GM18520 (cell line): ENCODE data around the gene WDR64.
"Not testable (repeated sequence)": the region's sequence is repeated elsewhere in the genome, so short reads cannot be mapped to it uniquely, and the experiment has no call there.

Experiments used
- ATAC-seq: cut with Tn5 transposase; IDR thresholded peaks from one replicate; pipeline ENCODE4 v1.9.1; 2021; ENCODE audit not compliant: unreplicated experiment

The WDR64 gene

GRCh38 chr1:241654641-241655040 lies 2.6 kb downstream of the WDR64 start:
- no peak for ATAC-seq

- no peak for ATAC-seq
These were observed 6.2 kb downstream of the WDR64 start for GRCh38 chr1:241658081-241658793.

- ATAC-seq, result not testable (repeated sequence)
These were observed 6.9 kb downstream of the WDR64 start for GRCh38 chr1:241659016-241659415.

DNA sequence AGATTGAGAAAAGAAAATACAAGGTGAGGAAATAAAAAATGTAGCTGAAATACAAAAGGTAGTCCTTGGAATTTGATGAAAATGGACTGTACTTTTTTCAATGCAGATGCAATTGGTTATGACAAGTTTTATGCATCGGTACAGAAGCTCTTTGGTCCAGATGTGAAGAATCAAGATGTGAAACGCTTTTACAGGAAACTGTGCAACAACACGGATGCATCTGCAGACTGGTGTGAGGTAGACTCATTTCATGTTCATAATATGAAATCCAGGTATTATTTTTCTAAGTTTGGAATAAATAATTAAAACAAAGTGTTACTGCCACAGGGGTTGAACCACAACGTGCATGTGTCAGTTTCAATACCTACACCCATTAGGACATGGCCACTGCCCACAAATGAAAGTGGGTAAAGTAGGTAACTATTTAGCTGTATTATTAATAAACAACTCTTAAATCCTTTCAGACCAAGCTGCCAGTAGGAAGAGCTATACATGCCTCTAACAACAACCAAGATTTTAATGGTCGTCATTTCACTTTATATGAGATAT lies 8.4 kb downstream of the WDR64 start:
- ATAC-seq, result no peak

GRCh38 chr1:241666419-241666818 lies 14.3 kb downstream of the WDR64 start:
- ATAC-seq, result no peak

- no peak for ATAC-seq
These were observed 20.2 kb downstream of the WDR64 start for GRCh38 chr1:241672301-241672700.

GRCh38 chr1:241674805-241675384 lies 22.8 kb downstream of the WDR64 start:
- ATAC-seq, result no peak

DNA sequence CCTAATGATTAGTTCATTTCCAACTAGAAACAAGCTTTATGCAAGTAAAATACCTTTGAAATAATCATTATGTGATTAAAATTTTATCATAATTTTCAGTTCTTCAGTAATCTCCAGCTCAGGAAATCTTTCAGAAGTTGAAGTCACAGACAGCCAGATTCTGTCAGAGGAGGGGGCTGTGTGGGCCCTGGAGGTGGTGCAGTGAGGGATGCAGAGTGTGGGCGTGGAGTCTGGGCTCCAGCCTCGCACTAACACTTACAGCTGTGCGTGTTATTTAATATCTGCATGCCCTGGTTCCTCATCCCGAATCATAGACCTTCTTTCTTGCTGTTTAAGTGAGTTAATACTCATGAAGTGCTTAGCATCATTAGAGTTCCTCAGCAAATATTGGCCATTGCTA lies 23.9 kb downstream of the WDR64 start:
- ATAC-seq, result no peak

- ATAC-seq, result peak; percentile 88
These were observed 25.1 kb downstream of the WDR64 start for GRCh38 chr1:241677201-241677600.

DNA sequence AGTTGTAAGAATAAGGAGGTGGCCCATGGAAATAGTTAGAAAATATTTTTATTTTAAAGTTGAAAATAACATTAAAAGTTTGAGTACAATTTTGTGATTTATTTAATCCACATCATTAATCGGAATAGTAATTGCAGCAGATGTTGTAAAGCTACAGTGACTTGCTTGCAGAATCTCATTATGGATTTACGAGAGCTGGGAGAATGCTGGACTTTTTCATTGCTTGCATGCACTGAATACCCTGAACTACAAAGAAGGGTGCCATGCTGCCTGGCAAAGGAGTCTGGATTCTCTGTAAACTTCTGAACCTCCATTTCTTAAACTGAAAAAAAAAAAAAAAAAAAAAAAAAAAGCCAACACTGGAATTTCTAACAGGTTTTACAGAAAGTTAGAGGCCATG lies 26.5 kb downstream of the WDR64 start:
- no peak for ATAC-seq

DNA sequence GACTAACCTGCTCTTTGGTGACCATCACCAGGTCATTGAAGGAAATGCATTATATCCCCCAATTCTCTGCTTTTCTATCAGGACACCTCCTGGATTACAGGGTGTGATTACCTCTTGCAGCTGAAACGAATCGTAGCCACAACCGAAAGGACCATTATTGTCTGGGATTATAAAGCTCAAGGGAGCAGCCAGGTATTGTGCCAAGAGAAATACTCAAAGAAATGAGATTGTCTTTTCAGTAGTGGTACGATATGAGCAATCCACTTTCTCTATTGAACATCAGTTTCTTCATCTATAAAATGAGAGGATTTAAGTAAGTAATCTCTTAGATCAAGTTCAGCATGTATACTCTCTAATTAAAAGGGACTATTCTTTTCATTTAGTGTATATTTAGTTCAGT lies 27.3 kb downstream of the WDR64 start:
- ATAC-seq, result no peak

- no peak for ATAC-seq
These were observed 27.9 kb downstream of the WDR64 start for GRCh38 chr1:241679961-241680360.

- not testable (repeated sequence) for ATAC-seq
These were observed 29.9 kb downstream of the WDR64 start for GRCh38 chr1:241681861-241682448.

- no peak for ATAC-seq
These were observed 30.8 kb downstream of the WDR64 start for GRCh38 chr1:241682921-241683320.

GRCh38 chr1:241684108-241684507 lies 32.0 kb downstream of the WDR64 start:
- no peak for ATAC-seq

DNA sequence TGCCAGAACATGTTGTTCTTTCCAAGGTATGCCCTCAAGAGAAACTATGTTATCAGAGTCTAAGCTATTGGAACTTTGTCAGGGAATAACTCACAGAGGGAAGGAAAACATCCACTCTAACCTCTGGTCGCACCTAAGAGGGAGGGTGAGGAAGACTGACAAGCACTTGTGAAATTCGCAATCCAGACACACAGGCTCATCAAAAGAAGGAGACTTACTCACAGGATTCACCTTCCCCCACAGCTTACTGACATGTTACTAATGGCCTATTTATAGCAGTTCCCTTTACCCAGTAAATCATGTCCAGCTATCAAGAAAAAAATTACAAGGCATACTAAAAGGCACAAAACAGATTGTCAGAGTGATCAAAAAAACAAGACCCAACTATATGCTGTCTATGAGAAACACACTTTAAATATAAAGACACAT lies 36.9 kb downstream of the WDR64 start:
- no peak for ATAC-seq

DNA sequence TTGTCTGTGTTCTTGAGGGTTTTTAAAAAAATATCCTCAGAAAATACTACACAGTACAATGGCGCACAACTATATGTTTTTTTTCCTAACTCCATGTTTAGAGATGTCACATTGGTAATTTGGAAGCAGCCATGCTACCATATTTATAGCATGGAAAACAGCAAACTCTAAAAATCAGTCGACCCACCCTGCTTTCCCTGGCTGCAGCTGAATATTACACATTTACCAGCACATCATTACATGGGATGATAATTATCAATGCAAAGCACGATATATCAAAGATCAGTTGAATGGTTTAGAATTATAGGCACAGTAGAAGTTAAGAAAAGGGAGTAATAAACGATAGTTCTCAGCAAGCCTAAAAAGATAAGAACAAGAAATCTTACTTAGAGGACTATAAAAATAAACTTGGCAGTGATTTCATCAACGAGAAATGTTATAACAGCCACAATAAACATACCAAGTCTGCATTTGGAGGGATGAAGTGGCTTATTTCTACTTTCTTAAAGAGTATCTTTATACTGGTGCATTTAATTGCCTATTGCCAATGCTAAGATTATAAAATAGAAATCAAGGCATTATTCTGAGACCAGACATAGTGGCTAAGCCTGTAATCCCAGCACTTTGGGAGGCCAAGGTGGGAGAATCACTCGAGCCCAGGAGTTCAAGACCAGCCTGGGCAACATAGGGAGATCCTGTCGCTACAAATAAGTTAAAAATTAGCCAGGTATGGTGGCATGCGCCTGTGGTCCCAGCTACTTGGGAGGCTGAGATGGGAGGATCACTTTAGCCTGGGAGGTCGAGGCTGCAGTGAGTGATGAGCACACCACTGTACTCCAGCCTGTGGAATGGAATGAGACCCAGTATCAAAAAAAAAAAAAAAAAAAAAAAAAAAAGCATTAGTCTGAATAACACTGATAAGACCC lies 43.4 kb downstream of the WDR64 start:
- no peak for ATAC-seq

GRCh38 chr1:241696172-241696814 lies 44.2 kb downstream of the WDR64 start:
- no peak for ATAC-seq

DNA sequence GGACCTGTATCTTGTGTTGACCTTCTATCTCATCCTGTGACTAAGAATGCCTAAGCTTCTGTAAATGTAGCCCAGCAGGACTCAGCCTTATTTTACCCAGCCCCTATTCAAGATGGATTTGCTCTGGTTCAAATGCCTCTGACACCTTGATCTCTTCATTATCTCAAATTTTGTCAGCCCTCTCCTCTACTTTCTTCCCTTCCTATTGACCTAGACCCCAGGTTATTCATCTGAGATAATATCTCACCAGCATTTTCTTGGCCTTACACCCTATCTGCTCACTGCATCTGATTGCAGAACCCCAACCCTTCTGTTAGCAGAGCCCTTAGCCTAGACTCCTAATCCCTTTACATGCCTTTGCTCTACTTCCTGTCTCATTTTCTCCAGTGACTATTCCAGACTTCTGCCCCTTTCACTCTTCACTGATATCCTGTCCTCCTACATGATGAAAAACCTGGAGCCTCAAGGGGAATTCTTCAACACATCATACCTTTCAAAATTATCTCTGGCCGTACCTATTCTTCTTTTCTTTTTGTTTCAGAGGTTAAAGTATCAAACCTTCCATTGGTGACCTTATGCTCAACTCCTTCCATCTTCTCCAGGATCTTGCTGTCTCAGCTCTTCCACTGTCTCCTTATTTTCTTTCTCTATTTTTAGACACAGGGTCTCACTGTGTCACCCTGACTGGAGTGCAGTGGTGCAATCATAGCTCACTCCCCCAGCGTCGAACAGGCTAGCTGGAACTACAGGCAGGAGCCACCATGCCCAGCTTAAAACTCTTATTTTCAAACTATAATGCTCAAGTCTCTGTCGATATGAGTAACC lies 44.9 kb downstream of the WDR64 start:
- ATAC-seq, result no peak

DNA sequence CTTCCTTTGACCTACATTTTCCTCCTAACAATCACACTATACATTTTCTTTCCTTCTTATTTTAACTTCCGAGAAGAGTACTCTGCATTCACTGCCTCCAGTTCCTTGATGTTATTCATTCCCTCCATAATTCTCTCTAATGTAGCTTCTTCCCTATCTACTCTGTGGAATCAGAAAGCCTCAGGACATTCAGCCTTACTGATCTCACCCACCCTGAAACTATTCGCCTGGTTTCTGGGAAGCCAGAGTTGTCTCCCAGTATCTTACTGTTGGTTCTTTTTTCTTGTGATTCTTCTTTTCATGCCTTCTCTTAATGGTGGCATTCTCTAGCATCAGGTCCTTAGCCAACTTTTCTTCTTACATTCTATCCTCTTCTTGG lies 45.5 kb downstream of the WDR64 start:
- ATAC-seq, result no peak
